CD8-positive, alpha-beta memory T cell (primary cell): ENCODE results near the gene ZMIZ1. TPM values are rescaled to one million over a fixed set of nuclear protein-coding genes. Genes with fewer than 3 reads are reported as not detected.

Experiments used
- CTCF ChIA-PET: fragments of 350-600 bp; sonication (Branson Sonifier 250); formaldehyde crosslinking; loops from one replicate; lab custom pipeline; 2021; ENCODE audit warnings: antibody characterized with exemption; lab: Charles Lee
- POLR2A ChIA-PET: fragments of 350-600 bp; sonication (Branson Sonifier 250); formaldehyde crosslinking; loops from one replicate; lab custom pipeline; 2021; ENCODE audit warnings: antibody characterized with exemption; lab: Charles Lee
- DNase-seq, 5 donors: peaks; one replicate each; pipeline versions ENCODE4 v3.0.0 to v3.0.0-alpha.2; 2020 to 2022; ENCODE audit warnings: mixed read lengths in 1 of 5
- H3K27ac ChIP-seq: one replicate; pipeline ENCODE4 v1.7.0; 2013; ENCODE audit warnings: low read depth, mild to moderate bottlenecking, low read length, moderate library complexity
- H3K27me3 ChIP-seq: 2 replicates; pipeline ENCODE4 v1.7.0; 2013; ENCODE audit warnings: low read length, mild to moderate bottlenecking; ENCODE audit not compliant: insufficient read depth, poor library complexity, severe bottlenecking
- H3K36me3 ChIP-seq: 2 replicates; pipeline ENCODE4 v1.7.0; 2013; ENCODE audit warnings: mild to moderate bottlenecking, low read length, moderate library complexity; ENCODE audit not compliant: insufficient read depth
- H3K4me1 ChIP-seq: 2 replicates; pipeline ENCODE4 v1.7.0; 2013; ENCODE audit warnings: mild to moderate bottlenecking, low read length, moderate library complexity; ENCODE audit not compliant: insufficient read depth
- H3K4me3 ChIP-seq: 2 replicates; pipeline ENCODE4 v1.7.0; 2013; ENCODE audit warnings: mild to moderate bottlenecking, low read length
- H3K9me3 ChIP-seq: 2 replicates; pipeline ENCODE4 v1.7.0; 2013; ENCODE audit warnings: mild to moderate bottlenecking, low read length
- H3K27ac Mint-ChIP-seq, 8 donors: one replicate each; pipeline ENCODE4 v1.8.0; 2020 to 2021; ENCODE audit warnings: mixed read lengths in 8 of 8, mild to moderate bottlenecking in 6 of 8, inconsistent platforms in 3 of 8, moderate library complexity in 3 of 8
- H3K27me3 Mint-ChIP-seq, 2 donors: one replicate each; pipeline ENCODE4 v1.8.0; 2020 to 2021; ENCODE audit warnings: mixed read lengths in 2 of 2, mild to moderate bottlenecking in 1 of 2, moderate library complexity in 1 of 2
- H3K36me3 Mint-ChIP-seq, 3 donors: one replicate each; pipeline ENCODE4 v1.8.0; 2020 to 2021; ENCODE audit warnings: mixed read lengths in 3 of 3, inconsistent platforms in 1 of 3, mild to moderate bottlenecking in 1 of 3
- H3K4me1 Mint-ChIP-seq, 3 donors: one replicate each; pipeline ENCODE4 v1.8.0; 2020 to 2021; ENCODE audit warnings: mixed read lengths in 3 of 3, inconsistent platforms in 1 of 3, mild to moderate bottlenecking in 1 of 3
- H3K4me3 Mint-ChIP-seq, 7 donors: one replicate each; pipeline ENCODE4 v1.8.0; 2020 to 2021; ENCODE audit warnings: mixed read lengths in 7 of 7, mild to moderate bottlenecking in 6 of 7, moderate library complexity in 4 of 7, inconsistent platforms in 2 of 7
- H3K9me3 Mint-ChIP-seq, 5 donors: one replicate each; pipeline ENCODE4 v1.8.0; 2020 to 2022; ENCODE audit warnings: mixed read lengths in 5 of 5, mild to moderate bottlenecking in 3 of 5, moderate library complexity in 2 of 5, inconsistent platforms in 1 of 5
- polyA plus RNA-seq: library from polyadenylated mRNA; unstranded; fragments of 300-500 nt; fragmentation: Illumina TruSeq; gene quantifications from one replicate; pipeline ENCODE4 v1.2.3, GENCODE V29; 2021
- total RNA-seq, 2 experiments: library from RNA; stranded (reverse); gene quantifications; one replicate each; pipeline ENCODE4 v1.2.3, GENCODE V29; 2021

Gene ZMIZ1
- total and polyA plus RNA-seq, 3 experiments from 2014 or later, result 8.0 to 36.3 (median 34.7) TPM

- Mint-ChIP-seq H3K4me3 (no peak overlapping the region), H3K9me3 (no peaks in the 10 kb centered on the region), H3K27me3 (no peaks in the 10 kb centered on the region), H3K36me3 (peaks cover 0 to 3% (median 2%) of the 10 kb centered on the region in 3 donors), H3K27ac (no peak overlapping the region), H3K4me1 (no peaks in the 10 kb centered on the region)
- no peak overlapping the region for H3K4me3 ChIP-seq
- no peaks in the 10 kb centered on the region for H3K9me3 ChIP-seq
- no peaks in the 10 kb centered on the region for H3K27me3 ChIP-seq
- ChIA-PET CTCF (interaction anchor here (0.6 kb wide), 1 partner anchor 430 kb away, joined by 3 read pairs; no protein-coding TSS in a partner anchor), POLR2A (no interaction called here)
- no peak for DNase-seq
- H3K27ac ChIP-seq, result no peak overlapping the region
- H3K36me3 ChIP-seq, result no peaks in the 10 kb centered on the region
- H3K4me1 ChIP-seq, result no peaks in the 10 kb centered on the region
Measured at GRCh38 chr10:79173582-79174262, 105.0 kb downstream of the ZMIZ1 start.

- H3K36me3 Mint-ChIP-seq, result peaks cover 0 to 4% (median 2%) of the 10 kb centered on the region in 3 donors
- H3K27me3 Mint-ChIP-seq, result no peaks in the 10 kb centered on the region
- H3K27ac Mint-ChIP-seq, result no peak overlapping the region
- Histone ChIP-seq H3K4me1 (no peaks in the 10 kb centered on the region), H3K27ac (no peak overlapping the region), H3K36me3 (no peaks in the 10 kb centered on the region), H3K9me3 (no peaks in the 10 kb centered on the region), H3K4me3 (no peak overlapping the region), H3K27me3 (no peaks in the 10 kb centered on the region)
- ChIA-PET CTCF (no interaction called here), POLR2A (no interaction called here)
- DNase-seq, result no peak
- H3K4me1 Mint-ChIP-seq, result no peaks in the 10 kb centered on the region
- no peak overlapping the region for H3K4me3 Mint-ChIP-seq
- no peaks in the 10 kb centered on the region for H3K9me3 Mint-ChIP-seq
Measured at GRCh38 chr10:79176052-79176501, 107.3 kb downstream of the ZMIZ1 start.

- H3K9me3 Mint-ChIP-seq, result no peaks in the 10 kb centered on the region
- H3K27me3 ChIP-seq, result no peaks in the 10 kb centered on the region
- H3K36me3 Mint-ChIP-seq, result peaks cover 0 to 4% (median 2%) of the 10 kb centered on the region in 3 donors
- H3K4me3 ChIP-seq, result no peak overlapping the region
- H3K36me3 ChIP-seq, result no peaks in the 10 kb centered on the region
- ChIA-PET CTCF (interaction anchor here (1.0 kb wide), 1 partner anchor 19 kb away, joined by 4 read pairs; no protein-coding TSS in a partner anchor), POLR2A (no interaction called here)
- no peak for DNase-seq
- H3K4me3 Mint-ChIP-seq, result no peak overlapping the region
- H3K27me3 Mint-ChIP-seq, result no peaks in the 10 kb centered on the region
- H3K4me1 Mint-ChIP-seq, result no peaks in the 10 kb centered on the region
- H3K27ac Mint-ChIP-seq, result peak overlapping the region in 1 of 8 donors; percentile 12
- H3K9me3 ChIP-seq, result no peaks in the 10 kb centered on the region
- no peaks in the 10 kb centered on the region for H3K4me1 ChIP-seq
- H3K27ac ChIP-seq, result peak overlapping the region; percentile 38
Measured at GRCh38 chr10:79176949-79177602, 108.3 kb downstream of the ZMIZ1 start.

GRCh38 chr10:79178070-79178576 is 109.4 kb downstream of the ZMIZ1 start:
- Mint-ChIP-seq H3K9me3 (no peaks in the 10 kb centered on the region), H3K36me3 (peaks cover 0 to 4% (median 2%) of the 10 kb centered on the region in 3 donors), H3K4me3 (no peak overlapping the region), H3K4me1 (no peaks in the 10 kb centered on the region), H3K27me3 (no peaks in the 10 kb centered on the region), H3K27ac (peak overlapping the region in 2 of 8 donors; percentile 14 to 55)
- no peak for DNase-seq
- Histone ChIP-seq H3K9me3 (no peaks in the 10 kb centered on the region), H3K4me3 (no peak overlapping the region), H3K4me1 (no peaks in the 10 kb centered on the region), H3K27ac (peak overlapping the region; percentile 38), H3K27me3 (no peaks in the 10 kb centered on the region), H3K36me3 (no peaks in the 10 kb centered on the region)
- ChIA-PET POLR2A (no interaction called here), CTCF (no interaction called here)

GRCh38 chr10:79178614-79179163 is 109.9 kb downstream of the ZMIZ1 start:
- Histone ChIP-seq H3K36me3 (no peaks in the 10 kb centered on the region), H3K9me3 (no peaks in the 10 kb centered on the region), H3K27ac (peak overlapping the region; percentile 59), H3K4me3 (no peak overlapping the region), H3K4me1 (no peaks in the 10 kb centered on the region), H3K27me3 (no peaks in the 10 kb centered on the region)
- H3K36me3 Mint-ChIP-seq, result peaks cover 0 to 4% (median under 1%) of the 10 kb centered on the region in 3 donors
- H3K4me3 Mint-ChIP-seq, result no peak overlapping the region
- H3K4me1 Mint-ChIP-seq, result no peaks in the 10 kb centered on the region
- no peaks in the 10 kb centered on the region for H3K27me3 Mint-ChIP-seq
- peak overlapping the region in 2 of 8 donors; percentile 15 to 55 for H3K27ac Mint-ChIP-seq
- H3K9me3 Mint-ChIP-seq, result no peaks in the 10 kb centered on the region
- DNase-seq, result no peak
- ChIA-PET POLR2A (no interaction called here), CTCF (interaction anchor here (1.5 kb wide), 1 partner anchor 16 kb away, joined by 3 read pairs; no protein-coding TSS in a partner anchor)

- H3K4me1 Mint-ChIP-seq, result no peaks in the 10 kb centered on the region
- Histone ChIP-seq H3K27ac (peak overlapping the region; percentile 59), H3K4me3 (no peak overlapping the region), H3K4me1 (no peaks in the 10 kb centered on the region), H3K27me3 (no peaks in the 10 kb centered on the region), H3K36me3 (no peaks in the 10 kb centered on the region), H3K9me3 (no peaks in the 10 kb centered on the region)
- peaks cover 0 to 3% (median 0%) of the 10 kb centered on the region in 3 donors for H3K36me3 Mint-ChIP-seq
- no peaks in the 10 kb centered on the region for H3K27me3 Mint-ChIP-seq
- H3K27ac Mint-ChIP-seq, result no peak overlapping the region
- H3K9me3 Mint-ChIP-seq, result no peaks in the 10 kb centered on the region
- POLR2A ChIA-PET, result no interaction called here
- DNase-seq, result no peak
- CTCF ChIA-PET, result interaction anchor here (1.5 kb wide), 1 partner anchor 16 kb away, joined by 3 read pairs; no protein-coding TSS in a partner anchor
- no peak overlapping the region for H3K4me3 Mint-ChIP-seq
Measured at GRCh38 chr10:79179164-79179956, 110.6 kb downstream of the ZMIZ1 start.

GRCh38 chr10:79179957-79180309 is 111.2 kb downstream of the ZMIZ1 start:
- Mint-ChIP-seq H3K27me3 (no peaks in the 10 kb centered on the region), H3K36me3 (peaks cover 0 to 3% (median 0%) of the 10 kb centered on the region in 3 donors), H3K27ac (no peak overlapping the region), H3K4me3 (no peak overlapping the region), H3K9me3 (no peaks in the 10 kb centered on the region), H3K4me1 (no peaks in the 10 kb centered on the region)
- no peak for DNase-seq
- CTCF ChIA-PET, result interaction anchor here (1.5 kb wide), 1 partner anchor 15 kb away, joined by 3 read pairs; no protein-coding TSS in a partner anchor
- POLR2A ChIA-PET, result no interaction called here
- Histone ChIP-seq H3K27me3 (no peaks in the 10 kb centered on the region), H3K4me3 (no peak overlapping the region), H3K27ac (no peak overlapping the region), H3K36me3 (no peaks in the 10 kb centered on the region), H3K9me3 (no peaks in the 10 kb centered on the region), H3K4me1 (no peaks in the 10 kb centered on the region)
